Panc1 (cell line): ENCODE measurements around the gene MAPK11. TPM values are rescaled to one million over a fixed set of nuclear protein-coding genes. Genes with fewer than 3 reads are reported as not detected.
A peak's percentile ranks its signal among the peaks of the same experiment; 100 is the strongest.

Experiments
- ATAC-seq: fragments of 200-7000 bp; cut with Tn5 transposase; 2 replicates; pipeline ENCODE4 v1.9.1; 2020; ENCODE audit warnings: mild to moderate bottlenecking, moderate library complexity
- BruUV-seq: library from RNA; stranded (reverse); fragments of 400-500 nt; replicated peaks from 2 replicates; lab custom pipeline; 2021; lab: Mats Ljungman, UMichigan
- CTCF ChIA-PET: fragments of 300-600 bp; sonication (Branson Sonifier 250); formaldehyde crosslinking; loops from one replicate; lab custom pipeline; 2022; ENCODE audit warnings: antibody characterized with exemption; lab: Charles Lee
- POLR2A ChIA-PET: fragments of 300-600 bp; sonication (Branson Sonifier 250); formaldehyde crosslinking; loops from one replicate; lab custom pipeline; 2022; ENCODE audit warnings: antibody characterized with exemption; lab: Charles Lee
- DNase-seq: peaks from one replicate; pipeline ENCODE4 v3.0.0-alpha.2; 2010; ENCODE audit warnings: low read depth, low spot score
- H3K27ac ChIP-seq: 2 replicates; pipeline ENCODE4 v1.5.1; 2011; ENCODE audit warnings: mild to moderate bottlenecking, low read length, inconsistent platforms
- H3K27me3 ChIP-seq: fragments of 200-500 bp; sonication (Bioruptor generic); 2 replicates; pipeline ENCODE4 v1.6.0; 2014; ENCODE audit warnings: low read length, inconsistent platforms; ENCODE audit not compliant: control insufficient read depth, insufficient read depth
- H3K36me3 ChIP-seq: fragments of 200-500 bp; sonication (Bioruptor generic); 2 replicates; pipeline ENCODE4 v1.5.1; 2014; ENCODE audit warnings: inconsistent platforms, mild to moderate bottlenecking, low read length, moderate library complexity; ENCODE audit not compliant: control insufficient read depth, insufficient read depth
- H3K4me1 ChIP-seq: 2 replicates; pipeline ENCODE4 v1.5.1; 2011; ENCODE audit warnings: inconsistent platforms, mild to moderate bottlenecking, low read length, moderate library complexity; ENCODE audit not compliant: control insufficient read depth, insufficient read depth
- H3K4me3 ChIP-seq, 2 experiments: 2 replicates each; pipeline ENCODE4 v1.5.1; 2011 to 2012; ENCODE audit warnings: low read depth in 2 of 2, low read length in 2 of 2, mild to moderate bottlenecking in 2 of 2, inconsistent platforms in 1 of 2, moderate library complexity in 1 of 2
- H3K9me3 ChIP-seq: fragments of 200-500 bp; sonication (Bioruptor generic); 2 replicates; pipeline ENCODE4 v1.5.1; 2014; ENCODE audit warnings: low read depth, mild to moderate bottlenecking, inconsistent platforms, low read length, moderate library complexity; ENCODE audit not compliant: control insufficient read depth, insufficient read depth
- POLR2AphosphoS5 ChIP-seq: IDR thresholded peaks from 2 replicates; pipeline ENCODE4 v1.6.1; 2012; ENCODE audit warnings: mild to moderate bottlenecking, low read depth, low read length, moderate library complexity
- SIN3A ChIP-seq: IDR thresholded peaks from 2 replicates; pipeline ENCODE4 v1.6.1; 2012; ENCODE audit warnings: low read depth, mild to moderate bottlenecking, low read length, moderate library complexity, borderline replicate concordance; ENCODE audit not compliant: insufficient read depth
- TCF7L2 ChIP-seq: IDR thresholded peaks from 2 replicates; pipeline ENCODE4 v1.6.1; 2011; ENCODE audit warnings: mild to moderate bottlenecking, low read depth, low read length, inconsistent platforms
- in situ Hi-C: cut with HindIII; loops from 2 replicates; pipeline ENCODE4 v1.10.0; 2016; ENCODE audit warnings: low sequenced_read_pairs, low pct_unique_long_range_greater_than_20kb
- intact Hi-C: fragments of 100-400 bp; cut with micrococcal nuclease; formaldehyde crosslinking; loops from one replicate; pipeline ENCODE4 v1.10.0; 2022; ENCODE audit not compliant: unreplicated experiment
- total RNA-seq: library from RNA; stranded (reverse); gene quantifications from one replicate; pipeline ENCODE4 v1.2.1, GENCODE V29; 2021; ENCODE audit not compliant: unreplicated experiment
- TF ChIP-seq, protein P1 (sequence below), 2 experiments: IDR thresholded peaks; 2 replicates each; pipeline ENCODE4 v1.6.1; 2011 to 2012; ENCODE audit warnings: low read depth in 2 of 2, control low read depth in 1 of 2, low read length in 1 of 2, mild to moderate bottlenecking in 1 of 2, moderate library complexity in 1 of 2; ENCODE audit not compliant: insufficient read depth in 1 of 2
- TF ChIP-seq, protein P2 (sequence below): fragments of 450-650 bp; IDR thresholded peaks from 2 replicates; pipeline ENCODE4 v1.5.1; 2017; ENCODE audit warnings: mild to moderate bottlenecking

Gene MAPK11
- total RNA-seq, 1 experiment from 2014 or later: 77.7 TPM

GRCh38 chr22:50308986-50309600, 38.9 kb upstream of the MAPK11 start:
- Histone ChIP-seq H3K4me1 (peaks cover 36% of the 10 kb centered on the region), H3K36me3 (no peaks in the 10 kb centered on the region; the same call in 1 of the 2 replicates), H3K27me3 (no peaks in the 10 kb centered on the region), H3K9me3 (no peaks in the 10 kb centered on the region), H3K4me3 (no peak overlapping the region), H3K27ac (peak overlapping the region; percentile 81)
- intact Hi-C loops (no loop called here), in situ Hi-C loops (no loop called here)
- ChIA-PET CTCF (no interaction called here), POLR2A (no interaction called here)
- BruUV-seq: no TSS peak
- TF ChIP-seq SIN3A: no peak
- TF ChIP-seq POLR2AphosphoS5: no peak
- TF ChIP-seq, protein P1, sequence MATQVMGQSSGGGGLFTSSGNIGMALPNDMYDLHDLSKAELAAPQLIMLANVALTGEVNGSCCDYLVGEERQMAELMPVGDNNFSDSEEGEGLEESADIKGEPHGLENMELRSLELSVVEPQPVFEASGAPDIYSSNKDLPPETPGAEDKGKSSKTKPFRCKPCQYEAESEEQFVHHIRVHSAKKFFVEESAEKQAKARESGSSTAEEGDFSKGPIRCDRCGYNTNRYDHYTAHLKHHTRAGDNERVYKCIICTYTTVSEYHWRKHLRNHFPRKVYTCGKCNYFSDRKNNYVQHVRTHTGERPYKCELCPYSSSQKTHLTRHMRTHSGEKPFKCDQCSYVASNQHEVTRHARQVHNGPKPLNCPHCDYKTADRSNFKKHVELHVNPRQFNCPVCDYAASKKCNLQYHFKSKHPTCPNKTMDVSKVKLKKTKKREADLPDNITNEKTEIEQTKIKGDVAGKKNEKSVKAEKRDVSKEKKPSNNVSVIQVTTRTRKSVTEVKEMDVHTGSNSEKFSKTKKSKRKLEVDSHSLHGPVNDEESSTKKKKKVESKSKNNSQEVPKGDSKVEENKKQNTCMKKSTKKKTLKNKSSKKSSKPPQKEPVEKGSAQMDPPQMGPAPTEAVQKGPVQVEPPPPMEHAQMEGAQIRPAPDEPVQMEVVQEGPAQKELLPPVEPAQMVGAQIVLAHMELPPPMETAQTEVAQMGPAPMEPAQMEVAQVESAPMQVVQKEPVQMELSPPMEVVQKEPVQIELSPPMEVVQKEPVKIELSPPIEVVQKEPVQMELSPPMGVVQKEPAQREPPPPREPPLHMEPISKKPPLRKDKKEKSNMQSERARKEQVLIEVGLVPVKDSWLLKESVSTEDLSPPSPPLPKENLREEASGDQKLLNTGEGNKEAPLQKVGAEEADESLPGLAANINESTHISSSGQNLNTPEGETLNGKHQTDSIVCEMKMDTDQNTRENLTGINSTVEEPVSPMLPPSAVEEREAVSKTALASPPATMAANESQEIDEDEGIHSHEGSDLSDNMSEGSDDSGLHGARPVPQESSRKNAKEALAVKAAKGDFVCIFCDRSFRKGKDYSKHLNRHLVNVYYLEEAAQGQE (IDR thresholded peaks at IDR 0.05; ENCODE audit: insufficient read depth in 1 of 2, low read depth in 2 of 2, low read length in 1 of 2): no peak
- TF ChIP-seq TCF7L2: no peak
- TF ChIP-seq, protein P2, sequence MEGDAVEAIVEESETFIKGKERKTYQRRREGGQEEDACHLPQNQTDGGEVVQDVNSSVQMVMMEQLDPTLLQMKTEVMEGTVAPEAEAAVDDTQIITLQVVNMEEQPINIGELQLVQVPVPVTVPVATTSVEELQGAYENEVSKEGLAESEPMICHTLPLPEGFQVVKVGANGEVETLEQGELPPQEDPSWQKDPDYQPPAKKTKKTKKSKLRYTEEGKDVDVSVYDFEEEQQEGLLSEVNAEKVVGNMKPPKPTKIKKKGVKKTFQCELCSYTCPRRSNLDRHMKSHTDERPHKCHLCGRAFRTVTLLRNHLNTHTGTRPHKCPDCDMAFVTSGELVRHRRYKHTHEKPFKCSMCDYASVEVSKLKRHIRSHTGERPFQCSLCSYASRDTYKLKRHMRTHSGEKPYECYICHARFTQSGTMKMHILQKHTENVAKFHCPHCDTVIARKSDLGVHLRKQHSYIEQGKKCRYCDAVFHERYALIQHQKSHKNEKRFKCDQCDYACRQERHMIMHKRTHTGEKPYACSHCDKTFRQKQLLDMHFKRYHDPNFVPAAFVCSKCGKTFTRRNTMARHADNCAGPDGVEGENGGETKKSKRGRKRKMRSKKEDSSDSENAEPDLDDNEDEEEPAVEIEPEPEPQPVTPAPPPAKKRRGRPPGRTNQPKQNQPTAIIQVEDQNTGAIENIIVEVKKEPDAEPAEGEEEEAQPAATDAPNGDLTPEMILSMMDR: no peak
- no peak for ATAC-seq
- DNase-seq: no peak

DNA sequence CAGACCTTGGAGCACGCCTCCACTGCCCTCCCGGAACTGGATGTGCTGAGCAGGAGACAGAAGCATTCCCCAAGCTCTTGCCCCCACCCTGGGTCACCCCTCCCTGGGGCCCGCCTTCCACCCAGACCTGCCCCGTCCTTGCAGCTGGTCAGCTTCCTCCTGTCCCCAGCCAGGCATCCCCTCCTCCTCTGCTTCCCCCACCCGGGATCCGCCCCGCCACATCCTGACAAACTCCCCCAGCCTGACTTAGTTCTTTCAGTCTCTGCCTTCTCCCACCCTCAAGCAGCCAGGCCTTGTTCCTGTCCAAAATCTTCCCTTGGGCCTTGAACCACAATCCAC, 38.4 kb upstream of the MAPK11 start:
- POLR2A ChIA-PET: no interaction called here

GRCh38 chr22:50307890-50308596, 37.9 kb upstream of the MAPK11 start:
- ChIA-PET CTCF (no interaction called here), POLR2A (no interaction called here)
- no peak overlapping the region for H3K4me3 ChIP-seq
- no peaks in the 10 kb centered on the region for H3K9me3 ChIP-seq
- no peaks in the 10 kb centered on the region; the same call in 1 of the 2 replicates for H3K36me3 ChIP-seq
- H3K27me3 ChIP-seq: no peaks in the 10 kb centered on the region
- BruUV-seq: no TSS peak
- in situ Hi-C loops (no loop called here), intact Hi-C loops (no loop called here)
- ATAC-seq (no peak), DNase-seq (no peak)
- H3K27ac ChIP-seq: peak overlapping the region; percentile 81
- peaks cover 44% of the 10 kb centered on the region for H3K4me1 ChIP-seq
- TF ChIP-seq TCF7L2: no peak

More for the DNA sequence above, 38.4 kb upstream of the MAPK11 start:
- Histone ChIP-seq H3K27me3 (no peaks in the 10 kb centered on the region), H3K4me1 (peaks cover 39% of the 10 kb centered on the region), H3K36me3 (no peaks in the 10 kb centered on the region; the same call in 1 of the 2 replicates), H3K27ac (peak overlapping the region; percentile 81), H3K4me3 (no peak overlapping the region), H3K9me3 (no peaks in the 10 kb centered on the region)
- intact Hi-C loops: no loop called here
- CTCF ChIA-PET: no interaction called here
- peak; percentile 22 for ATAC-seq
- no peak for DNase-seq
- peak; percentile 46; the same call in 1 of the 2 replicates for TF ChIP-seq POLR2AphosphoS5
- no peak for TF ChIP-seq TCF7L2
- in situ Hi-C loops: no loop called here
- no TSS peak for BruUV-seq
